A172 (cell line): Measurements from ENCODE around the gene PARM1. TPM values are rescaled to one million over a fixed set of nuclear protein-coding genes. Genes with fewer than 3 reads are reported as not detected.

Experiments used
- DNase-seq: peaks from one replicate; pipeline ENCODE4 v3.0.0-alpha.2; 2015; ENCODE audit warnings: low spot score
- total RNA-seq: library from RNA; depleted of rRNA; stranded (reverse); fragments of >200 nt; shearing (Covaris generic); gene quantifications from 2 replicates; pipeline ENCODE4 v1.2.3, GENCODE V29; 2014; rRNA removed

The PARM1 gene
- not detected in 2 replicates for total RNA-seq

- DNase-seq = no peak
These were observed at the start of gene PARM1 for GRCh38 chr4:74932832-74933561. Gene PARM1, plus strand, starts transcription at chr4:74933116. Its CDS starts 212 bp downstream, at chr4:74933328.

- no peak for DNase-seq
These were observed 48.6 kb upstream of the PARM1 start for GRCh38 chr4:74884266-74884665.

GRCh38 chr4:74886484-74886883 is 46.4 kb upstream of the PARM1 start:
- DNase-seq = no peak

GRCh38 chr4:74890341-74890740 is 42.6 kb upstream of the PARM1 start:
- DNase-seq = no peak

- no peak for DNase-seq
These were observed 41.9 kb upstream of the PARM1 start for GRCh38 chr4:74891037-74891436.

GRCh38 chr4:74893171-74893570 is 39.7 kb upstream of the PARM1 start:
- no peak for DNase-seq

- no peak for DNase-seq
These were observed 36.3 kb upstream of the PARM1 start for GRCh38 chr4:74896595-74896994.

- no peak for DNase-seq
These were observed 35.5 kb upstream of the PARM1 start for GRCh38 chr4:74897386-74897785.

- DNase-seq = no peak
These were observed 32.1 kb upstream of the PARM1 start for GRCh38 chr4:74900862-74901261.

GRCh38 chr4:74904509-74905065 is 28.3 kb upstream of the PARM1 start:
- no peak for DNase-seq

GRCh38 chr4:74906771-74907170 is 26.1 kb upstream of the PARM1 start:
- DNase-seq = no peak

- no peak for DNase-seq
These were observed 13.1 kb upstream of the PARM1 start for GRCh38 chr4:74919783-74920182.

- DNase-seq = no peak
These were observed 12.2 kb upstream of the PARM1 start for GRCh38 chr4:74920704-74921103.

- DNase-seq = no peak
These were observed 11.4 kb upstream of the PARM1 start for GRCh38 chr4:74921490-74921889.

GRCh38 chr4:74926007-74926406 is 6.9 kb upstream of the PARM1 start:
- no peak for DNase-seq

GRCh38 chr4:74930162-74930561 is 2.8 kb upstream of the PARM1 start:
- DNase-seq = no peak

- no peak for DNase-seq
These were observed 1.5 kb upstream of the PARM1 start for GRCh38 chr4:74931376-74931775.

- no peak for DNase-seq
These were observed 906 bp upstream of the PARM1 start for GRCh38 chr4:74932010-74932409.

GRCh38 chr4:74933562-74934015 is 673 bp downstream of the PARM1 start:
- no peak for DNase-seq

- DNase-seq = peak; percentile 0
These were observed 1.3 kb downstream of the PARM1 start for GRCh38 chr4:74934016-74934831.

GRCh38 chr4:74934888-74935287 is 2.0 kb downstream of the PARM1 start:
- DNase-seq = no peak

GRCh38 chr4:74941123-74941522 is 8.2 kb downstream of the PARM1 start:
- no peak for DNase-seq
